Medulla oblongata (tissue), 1 donor: ENCODE data around the gene KIF4A.
"Not testable (repeated sequence)": the region's sequence is repeated elsewhere in the genome, so short reads cannot be mapped to it uniquely, and the experiment has no call there.

Experiments
- DNase-seq: peaks from one replicate; pipeline ENCODE4 v3.0.0-alpha.2; 2015; ENCODE audit errors: extremely low spot score

The KIF4A gene

GRCh38 chrX:70289793-70290770 lies at the start of gene KIF4A, which contains the start of gene PDZD11:
TSS of gene KIF4A (plus strand) at chrX:70290104. CDS start at chrX:70290459, 355 bp downstream.
TSS of gene PDZD11 (minus strand) at chrX:70289927. CDS start at chrX:70289341, 586 bp downstream.
- peak; percentile 77 for DNase-seq

GRCh38 chrX:70240751-70241150 lies 49.2 kb upstream of the KIF4A start:
- no peak for DNase-seq

GRCh38 chrX:70241501-70241900 lies 48.4 kb upstream of the KIF4A start:
- no peak for DNase-seq

GRCh38 chrX:70243601-70244000 lies 46.3 kb upstream of the KIF4A start:
- not testable (repeated sequence) for DNase-seq

GRCh38 chrX:70244881-70245280 lies 45.0 kb upstream of the KIF4A start:
- DNase-seq: no peak

GRCh38 chrX:70247252-70247651 lies 42.7 kb upstream of the KIF4A start:
- no peak for DNase-seq

GRCh38 chrX:70252491-70252890 lies 37.4 kb upstream of the KIF4A start:
- DNase-seq: no peak

GRCh38 chrX:70253377-70254062 lies 36.4 kb upstream of the KIF4A start:
- DNase-seq: no peak

GRCh38 chrX:70254063-70254400 lies 35.9 kb upstream of the KIF4A start:
- DNase-seq: no peak

- no peak for DNase-seq
These were observed 35.0 kb upstream of the KIF4A start for GRCh38 chrX:70254909-70255308.

- no peak for DNase-seq
These were observed 34.5 kb upstream of the KIF4A start for GRCh38 chrX:70255452-70255851.

- DNase-seq: no peak
These were observed 32.2 kb upstream of the KIF4A start for GRCh38 chrX:70257423-70258288.

GRCh38 chrX:70260104-70260503 lies 29.8 kb upstream of the KIF4A start, which contains the start of gene P2RY4:
TSS of gene P2RY4 (minus strand) at chrX:70260204. CDS start at chrX:70259624, 580 bp downstream.
- DNase-seq: no peak

- DNase-seq: peak; percentile 2
These were observed 26.8 kb upstream of the KIF4A start for GRCh38 chrX:70262952-70263567.

GRCh38 chrX:70264784-70265183 lies 25.1 kb upstream of the KIF4A start:
- no peak for DNase-seq

GRCh38 chrX:70268034-70268433 lies 21.9 kb upstream of the KIF4A start, which contains the start of gene ARR3:
TSS of gene ARR3 (plus strand) at chrX:70268334. CDS start at chrX:70269386, 1,052 bp downstream.
- DNase-seq: no peak

GRCh38 chrX:70274029-70274428 lies 15.9 kb upstream of the KIF4A start:
- DNase-seq: not testable (repeated sequence)

GRCh38 chrX:70279081-70279480 lies 10.8 kb upstream of the KIF4A start:
- DNase-seq: no peak

- DNase-seq: no peak
These were observed 9.3 kb upstream of the KIF4A start for GRCh38 chrX:70280573-70280972.

- no peak for DNase-seq
These were observed 8.0 kb upstream of the KIF4A start, which contains the start of gene RAB41 for GRCh38 chrX:70281951-70282350. TSS of gene RAB41 (plus strand) at chrX:70282172. CDS start at chrX:70282218, 46 bp downstream.
